ENCODE measurements around the gene GK2. TPM values are rescaled to one million over a fixed set of nuclear protein-coding genes. Genes with fewer than 3 reads are reported as not detected.

GK2 gene
- total and polyA plus RNA-seq, 2 donors: not detected

- DNase-seq (ENCODE audit: extremely low spot score): no peak
- no peaks in the 10 kb centered on the region for H3K4me1 ChIP-seq (ENCODE audit: insufficient read depth)
- no peak overlapping the region for H3K4me3 ChIP-seq (ENCODE audit: low read depth, low read length)
- no peaks in the 10 kb centered on the region for H3K36me3 ChIP-seq (ENCODE audit: insufficient read depth)
- no peak overlapping the region for H3K27ac ChIP-seq (ENCODE audit: low read depth)
- WGBS: 92% methylated on average over 6 of the region's 6 CpGs
Measured at GRCh38 chr4:79364061-79364460, 44.0 kb downstream of the GK2 start.

DNA sequence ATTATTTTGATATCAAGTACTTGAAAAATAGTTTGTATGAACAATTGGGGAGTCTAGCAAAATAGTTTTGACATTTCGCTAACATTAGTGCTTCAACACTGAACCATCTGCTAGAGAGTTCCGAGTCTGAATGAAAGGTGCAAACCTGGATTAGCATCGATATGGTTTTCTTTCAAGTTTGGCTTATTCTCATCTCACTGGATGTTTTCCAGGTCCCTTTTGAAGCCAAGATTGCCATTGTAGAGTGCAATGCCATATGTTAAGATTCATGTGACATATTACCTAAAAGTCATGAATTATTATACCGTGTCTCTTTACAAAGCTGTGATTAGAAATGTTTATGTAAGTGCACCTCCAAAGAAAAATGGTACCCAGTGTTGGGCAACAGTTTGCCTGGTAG, 45.4 kb downstream of the GK2 start:
- WGBS: 79% methylated on average over 4 of the region's 4 CpGs
- Histone ChIP-seq H3K27ac (ENCODE audit: low read depth) (no peak overlapping the region), H3K36me3 (ENCODE audit: insufficient read depth) (no peaks in the 10 kb centered on the region), H3K4me3 (ENCODE audit: low read depth, low read length) (no peak overlapping the region), H3K4me1 (ENCODE audit: insufficient read depth) (no peaks in the 10 kb centered on the region)
- DNase-seq (ENCODE audit: extremely low spot score): no peak

- Histone ChIP-seq H3K4me3 (ENCODE audit: low read depth, low read length) (no peak overlapping the region), H3K27ac (ENCODE audit: low read depth) (no peak overlapping the region)
Measured at GRCh38 chr4:79360006-79360405, 48.0 kb downstream of the GK2 start.

DNA sequence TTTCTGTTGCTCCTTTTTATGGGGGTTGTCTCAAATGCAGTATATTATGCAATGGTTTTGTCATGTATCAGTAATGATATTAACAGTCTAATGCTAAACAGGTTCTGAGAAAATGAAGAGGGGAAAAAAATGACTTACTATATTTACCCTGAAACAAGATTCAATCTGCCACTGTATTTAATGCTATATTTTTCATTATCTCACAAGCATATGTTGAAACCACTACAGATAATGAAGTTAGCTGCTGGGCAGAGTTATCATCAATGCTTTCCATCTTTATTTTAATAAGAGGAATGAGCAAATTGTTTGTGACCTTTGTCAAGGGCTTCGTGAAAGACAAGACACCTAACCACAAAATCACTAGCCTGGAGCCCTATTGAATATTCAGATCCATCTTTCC, 49.6 kb downstream of the GK2 start:
- DNase-seq (ENCODE audit: extremely low spot score): no peak
- Histone ChIP-seq H3K4me1 (ENCODE audit: insufficient read depth) (no peaks in the 10 kb centered on the region), H3K36me3 (ENCODE audit: insufficient read depth) (no peaks in the 10 kb centered on the region), H3K27ac (ENCODE audit: low read depth) (no peak overlapping the region), H3K4me3 (ENCODE audit: low read depth, low read length) (no peak overlapping the region)
- WGBS: 92% methylated on average over 1 of the region's 1 CpG

More at GRCh38 chr4:79360006-79360405, 48.0 kb downstream of the GK2 start:
- DNase-seq (ENCODE audit: extremely low spot score): no peak
- Histone ChIP-seq H3K36me3 (ENCODE audit: insufficient read depth) (no peaks in the 10 kb centered on the region), H3K4me1 (ENCODE audit: insufficient read depth) (no peaks in the 10 kb centered on the region)

- no peaks in the 10 kb centered on the region for H3K36me3 ChIP-seq (ENCODE audit: insufficient read depth)
- no peak overlapping the region for H3K4me3 ChIP-seq (ENCODE audit: low read depth, low read length)
- H3K27ac ChIP-seq (ENCODE audit: low read depth): no peak overlapping the region
- H3K4me1 ChIP-seq (ENCODE audit: insufficient read depth): no peaks in the 10 kb centered on the region
- no peak for DNase-seq (ENCODE audit: extremely low spot score)
- 62% methylated on average over 8 of the region's 8 CpGs for WGBS
Measured at GRCh38 chr4:79357365-79357764, 50.7 kb downstream of the GK2 start.

Other genes starting within 250 kb of the GK2 start
- not detected for gene NAA11, start 82.2 kb downstream of the GK2 start, total RNA-seq
- not detected for gene NAA11, start 82.2 kb downstream of the GK2 start, polyA plus RNA-seq